Smooth muscle cell (in vitro differentiated cells): ENCODE results near the gene PCBD1. TPM values are rescaled to one million over a fixed set of nuclear protein-coding genes. Genes with fewer than 3 reads are reported as not detected.

Source experiments
- DNase-seq: peaks from one replicate; lab custom pipeline; 2025; ENCODE audit not compliant: unreplicated experiment; lab: John Stamatoyannopoulos, UW
- H2AFZ ChIP-seq: fragments of 200-600 bp; sonication (generic); 2 replicates; pipeline ENCODE4 v1.6.0; 2016; ENCODE audit warnings: antibody characterized with exemption, low read depth, mild to moderate bottlenecking
- H3F3A ChIP-seq: fragments of 200-600 bp; sonication (generic); 2 replicates; pipeline ENCODE4 v1.6.0; 2017; ENCODE audit warnings: antibody characterized with exemption, low read depth
- H3K27ac ChIP-seq: fragments of 200-600 bp; sonication (generic); 2 replicates; pipeline ENCODE4 v1.5.1; 2016; ENCODE audit warnings: low read depth, mild to moderate bottlenecking
- H3K27me3 ChIP-seq: fragments of 200-600 bp; sonication (generic); 2 replicates; pipeline ENCODE4 v1.6.1; 2016; ENCODE audit warnings: low read depth, mild to moderate bottlenecking
- H3K36me3 ChIP-seq: fragments of 200-600 bp; sonication (generic); 2 replicates; pipeline ENCODE4 v1.5.1; 2016; ENCODE audit warnings: low read depth
- H3K4me1 ChIP-seq: fragments of 200-600 bp; sonication (generic); 2 replicates; pipeline ENCODE4 v1.5.1; 2016; ENCODE audit warnings: low read depth
- H3K4me2 ChIP-seq: fragments of 200-600 bp; sonication (generic); 2 replicates; pipeline ENCODE4 v1.6.0; 2016; ENCODE audit warnings: mild to moderate bottlenecking
- H3K4me3 ChIP-seq: fragments of 200-600 bp; sonication (generic); 2 replicates; pipeline ENCODE4 v1.5.1; 2016; ENCODE audit warnings: mild to moderate bottlenecking
- H3K79me2 ChIP-seq: fragments of 200-600 bp; sonication (generic); 2 replicates; pipeline ENCODE4 v1.6.0; 2016; ENCODE audit warnings: low read depth, mild to moderate bottlenecking
- H3K9ac ChIP-seq: fragments of 200-600 bp; sonication (generic); 2 replicates; pipeline ENCODE4 v1.6.0; 2016; ENCODE audit warnings: low read depth
- H3K9me3 ChIP-seq: fragments of 200-600 bp; sonication (generic); replicated peaks from 2 replicates; pipeline ENCODE4 v1.5.1; 2016; ENCODE audit warnings: low read depth
- H4K20me1 ChIP-seq: fragments of 200-600 bp; sonication (generic); 2 replicates; pipeline ENCODE4 v1.6.0; 2016; ENCODE audit warnings: low read depth
- CTCF ChIP-seq: fragments of 200-600 bp; sonication (generic); IDR thresholded peaks from 2 replicates; pipeline ENCODE4 v1.5.1; 2017; ENCODE audit warnings: borderline replicate concordance, mild to moderate bottlenecking, antibody characterized with exemption; ENCODE audit not compliant: insufficient read depth, poor library complexity, severe bottlenecking
- WGBS: methylation state at CpG from one replicate; pipeline ENCODE4 v1.1.7; 2016; ENCODE audit warnings: low lambda C conversion rate; 5-methylcytosine and 5-hydroxymethylcytosine counted together
- polyA plus RNA-seq: library from polyadenylated mRNA; unstranded; fragments of >200 nt; fragmentation: Nextera tagmentation; extraction: Ambion mirVana; gene quantifications from 2 replicates; pipeline ENCODE4 v1.2.1, GENCODE V29; 2016
- total RNA-seq: library from RNA; depleted of rRNA; stranded (reverse); fragments of >200 nt; gene quantifications from 2 replicates; pipeline ENCODE4 v1.2.3, GENCODE V29; 2014

PCBD1 gene
- total and polyA plus RNA-seq, 2 experiments from 2014 or later, result 34.7 TPM

- Histone ChIP-seq H3K4me3 (no peak overlapping the region), H3K9ac (no peak overlapping the region), H3K9me3 (no peaks in the 10 kb centered on the region), H3K79me2 (no peaks in the 10 kb centered on the region), H3K27me3 (peaks cover 40% of the 10 kb centered on the region), H4K20me1 (no peaks in the 10 kb centered on the region), H3K4me1 (no peaks in the 10 kb centered on the region), H3K36me3 (no peaks in the 10 kb centered on the region), H3F3A (no peaks in the 10 kb centered on the region), H2AFZ (no peak overlapping the region), H3K4me2 (no peak overlapping the region), H3K27ac (no peak overlapping the region)
- DNase-seq, result no peak
- no peak for TF ChIP-seq CTCF
- WGBS, result 96% methylated on average over 9 of the region's 9 CpGs
Observed at GRCh38 chr10:70915806-70916205, 27.4 kb upstream of the PCBD1 start.

GRCh38 chr10:70915206-70915605, 26.8 kb upstream of the PCBD1 start:
- no peaks in the 10 kb centered on the region for H3K9me3 ChIP-seq
- no peak overlapping the region for H2AFZ ChIP-seq
- no peak overlapping the region for H3K27ac ChIP-seq
- no peaks in the 10 kb centered on the region for H3K4me1 ChIP-seq
- no peaks in the 10 kb centered on the region for H3F3A ChIP-seq
- H4K20me1 ChIP-seq, result no peaks in the 10 kb centered on the region
- no peak overlapping the region for H3K4me3 ChIP-seq
- H3K9ac ChIP-seq, result no peak overlapping the region
- H3K4me2 ChIP-seq, result no peak overlapping the region
- no peak for TF ChIP-seq CTCF
- 90% methylated on average over 5 of the region's 5 CpGs for WGBS
- H3K36me3 ChIP-seq, result no peaks in the 10 kb centered on the region
- no peaks in the 10 kb centered on the region for H3K79me2 ChIP-seq
- peaks cover 40% of the 10 kb centered on the region for H3K27me3 ChIP-seq
- DNase-seq, result no peak

DNA sequence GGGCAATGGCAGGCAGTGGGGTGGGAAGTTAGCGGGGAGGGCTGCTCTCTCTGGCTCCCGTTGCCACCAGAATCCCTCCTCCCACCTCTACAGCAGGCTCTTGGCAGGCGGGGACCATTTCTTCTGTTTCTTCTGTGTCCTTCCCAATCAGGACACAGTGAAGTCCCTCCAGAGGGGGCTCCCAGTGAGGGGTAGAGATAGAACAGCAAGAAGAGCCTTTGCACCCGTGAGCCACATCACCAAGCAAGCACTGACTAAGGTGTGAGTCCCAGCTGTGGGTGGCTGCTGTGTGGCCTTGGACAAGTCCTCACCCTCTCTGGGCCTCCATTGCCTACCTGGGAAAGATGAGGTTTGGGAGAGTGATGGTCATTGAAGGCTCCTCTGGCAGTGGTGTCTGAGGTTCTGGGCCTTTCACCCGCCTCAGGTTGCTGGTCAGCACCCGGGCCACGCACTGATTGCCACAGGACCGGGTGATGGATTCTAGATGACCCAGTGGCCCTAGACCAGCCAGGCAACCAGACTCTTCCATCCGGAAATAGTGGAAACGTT, 26.0 kb upstream of the PCBD1 start:
- no peak overlapping the region for H2AFZ ChIP-seq
- H3K79me2 ChIP-seq, result no peaks in the 10 kb centered on the region
- H3K4me2 ChIP-seq, result no peak overlapping the region
- H3K27me3 ChIP-seq, result peaks cover 40% of the 10 kb centered on the region
- no peak overlapping the region for H3K4me3 ChIP-seq
- H3K9ac ChIP-seq, result no peak overlapping the region
- H3F3A ChIP-seq, result no peaks in the 10 kb centered on the region
- no peak for TF ChIP-seq CTCF
- DNase-seq, result no peak
- no peaks in the 10 kb centered on the region for H3K36me3 ChIP-seq
- no peak overlapping the region for H3K27ac ChIP-seq
- H4K20me1 ChIP-seq, result no peaks in the 10 kb centered on the region
- no peaks in the 10 kb centered on the region for H3K9me3 ChIP-seq
- 72% methylated on average over 10 of the region's 10 CpGs for WGBS
- no peaks in the 10 kb centered on the region for H3K4me1 ChIP-seq

DNA sequence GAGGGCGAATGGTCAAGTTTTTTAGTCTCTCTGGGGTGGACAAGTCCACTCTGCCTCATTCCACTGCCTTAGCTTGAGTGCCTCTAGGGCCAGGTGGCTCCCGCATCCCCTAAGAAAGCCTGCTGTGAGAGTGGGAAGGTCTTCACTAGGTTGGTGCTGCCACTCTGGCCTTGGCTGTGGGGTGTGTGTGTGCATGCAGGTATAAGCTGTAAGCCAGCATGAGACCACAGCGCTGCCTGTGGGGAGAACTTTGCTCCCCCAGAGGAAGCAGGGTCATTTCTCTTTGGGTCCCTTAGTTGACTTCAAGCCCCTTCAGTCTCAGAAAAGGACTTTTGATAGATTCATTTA, 25.5 kb upstream of the PCBD1 start:
- Histone ChIP-seq H3K4me1 (no peaks in the 10 kb centered on the region), H3K9me3 (no peaks in the 10 kb centered on the region), H3K27me3 (peaks cover 40% of the 10 kb centered on the region), H3F3A (no peaks in the 10 kb centered on the region), H4K20me1 (no peaks in the 10 kb centered on the region), H2AFZ (no peak overlapping the region), H3K4me2 (no peak overlapping the region), H3K27ac (no peak overlapping the region), H3K4me3 (no peak overlapping the region), H3K36me3 (no peaks in the 10 kb centered on the region), H3K79me2 (no peaks in the 10 kb centered on the region), H3K9ac (no peak overlapping the region)
- DNase-seq, result no peak
- 97% methylated on average over 3 of the region's 3 CpGs for WGBS
- TF ChIP-seq CTCF, result no peak
